DOHH2 (cell line): Measurements from ENCODE around the gene FGF3.

Source experiments
- CTCF ChIP-seq: fragments of 200-600 bp; sonication (generic); IDR thresholded peaks from one replicate; pipeline ENCODE4 v1.5.1; 2014; ENCODE audit warnings: antibody characterized with exemption, mild to moderate bottlenecking, low read depth, low read length; ENCODE audit not compliant: poor library complexity, severe bottlenecking
- EZH2phosphoT487 ChIP-seq: fragments of 200-600 bp; sonication (generic); IDR thresholded peaks from 2 replicates; pipeline ENCODE4 v1.6.1; 2017; ENCODE audit warnings: borderline replicate concordance, mild to moderate bottlenecking, antibody characterized with exemption, low read length, moderate library complexity, mixed read lengths

- TF ChIP-seq CTCF (no peak), EZH2phosphoT487 (no peak)
These were observed 47.8 kb downstream of the FGF3 start for GRCh38 chr11:69771466-69771865.
